ENCODE results near the gene ZNF782.

DNA sequence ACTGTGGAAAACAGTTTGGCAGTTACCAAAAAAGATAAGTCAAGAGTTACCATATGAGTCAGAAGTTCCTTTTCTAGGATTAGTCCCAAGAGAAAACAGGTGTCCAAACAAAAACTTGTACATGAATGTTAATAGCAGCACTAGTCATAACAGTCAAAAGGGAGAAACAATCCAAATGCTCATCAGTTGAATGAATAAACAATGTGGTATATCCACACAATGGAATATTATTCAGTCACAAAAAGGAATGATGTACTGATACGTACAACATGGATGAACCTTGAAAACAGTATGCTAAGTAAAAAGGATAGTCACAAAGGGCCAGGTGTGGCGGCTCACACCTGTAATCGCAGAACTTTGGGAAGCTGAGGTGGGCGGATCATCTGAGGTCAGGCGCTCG is 84.3 kb downstream of the ZNF782 start:
- no peak for TF ChIP-seq YY1 (IDR thresholded peaks at IDR 0.05; ENCODE audit: insufficient read depth, insufficient read length)
- TF ChIP-seq SUZ12 (IDR thresholded peaks at IDR 0.05; ENCODE audit: extremely low read depth, insufficient read depth, insufficient read length), result no peak
- no peak for TF ChIP-seq ZNF274 (IDR thresholded peaks at IDR 0.05; ENCODE audit: low read depth, low read length)
